Measurements from ENCODE around the gene KCNG2. TPM values are rescaled to one million over a fixed set of nuclear protein-coding genes. Genes with fewer than 3 reads are reported as not detected.

The KCNG2 gene
- total RNA-seq, 4 donors from 2014 or later = 2.3 to 3.8 (median 3.2) TPM; not detected in 1

GRCh38 chr18:79847606-79848293 lies 50.0 kb downstream of the KCNG2 start:
- Histone ChIP-seq H3K4me1 (no peaks in the 10 kb centered on the region), H3K36me3 (no peaks in the 10 kb centered on the region), H3K27ac (no peak overlapping the region), H3K27me3 (no peaks in the 10 kb centered on the region), H3K9me3 (peaks cover 0 to under 1% (median 0%) of the 10 kb centered on the region in 4 donors), H3K4me3 (no peak overlapping the region)
- DNase-seq = peak in 1 of 3 donors; percentile 1
- TF ChIP-seq, protein P1, sequence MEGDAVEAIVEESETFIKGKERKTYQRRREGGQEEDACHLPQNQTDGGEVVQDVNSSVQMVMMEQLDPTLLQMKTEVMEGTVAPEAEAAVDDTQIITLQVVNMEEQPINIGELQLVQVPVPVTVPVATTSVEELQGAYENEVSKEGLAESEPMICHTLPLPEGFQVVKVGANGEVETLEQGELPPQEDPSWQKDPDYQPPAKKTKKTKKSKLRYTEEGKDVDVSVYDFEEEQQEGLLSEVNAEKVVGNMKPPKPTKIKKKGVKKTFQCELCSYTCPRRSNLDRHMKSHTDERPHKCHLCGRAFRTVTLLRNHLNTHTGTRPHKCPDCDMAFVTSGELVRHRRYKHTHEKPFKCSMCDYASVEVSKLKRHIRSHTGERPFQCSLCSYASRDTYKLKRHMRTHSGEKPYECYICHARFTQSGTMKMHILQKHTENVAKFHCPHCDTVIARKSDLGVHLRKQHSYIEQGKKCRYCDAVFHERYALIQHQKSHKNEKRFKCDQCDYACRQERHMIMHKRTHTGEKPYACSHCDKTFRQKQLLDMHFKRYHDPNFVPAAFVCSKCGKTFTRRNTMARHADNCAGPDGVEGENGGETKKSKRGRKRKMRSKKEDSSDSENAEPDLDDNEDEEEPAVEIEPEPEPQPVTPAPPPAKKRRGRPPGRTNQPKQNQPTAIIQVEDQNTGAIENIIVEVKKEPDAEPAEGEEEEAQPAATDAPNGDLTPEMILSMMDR (IDR thresholded peaks at IDR 0.05) = no peak
- no peak for TF ChIP-seq POLR2A (IDR thresholded peaks at IDR 0.05)

- Histone ChIP-seq H3K27me3 (no peaks in the 10 kb centered on the region), H3K36me3 (no peaks in the 10 kb centered on the region), H3K27ac (no peak overlapping the region), H3K9me3 (no peaks in the 10 kb centered on the region), H3K4me3 (no peak overlapping the region), H3K4me1 (no peaks in the 10 kb centered on the region)
- TF ChIP-seq, protein P1 (IDR thresholded peaks at IDR 0.05) = no peak
- no peak for TF ChIP-seq POLR2A (IDR thresholded peaks at IDR 0.05)
- peak in 1 of 3 donors; percentile 13 for DNase-seq
These were observed 50.5 kb downstream of the KCNG2 start for GRCh38 chr18:79848294-79848578.

- DNase-seq = peak in 1 of 3 donors; percentile 0
- no peak for TF ChIP-seq POLR2A (IDR thresholded peaks at IDR 0.05)
- TF ChIP-seq, protein P1 (IDR thresholded peaks at IDR 0.05) = no peak
- Histone ChIP-seq H3K4me3 (no peak overlapping the region), H3K4me1 (no peaks in the 10 kb centered on the region), H3K9me3 (no peaks in the 10 kb centered on the region), H3K27me3 (no peaks in the 10 kb centered on the region), H3K27ac (no peak overlapping the region), H3K36me3 (no peaks in the 10 kb centered on the region)
These were observed 51.0 kb downstream of the KCNG2 start for GRCh38 chr18:79848579-79849327.

DNA sequence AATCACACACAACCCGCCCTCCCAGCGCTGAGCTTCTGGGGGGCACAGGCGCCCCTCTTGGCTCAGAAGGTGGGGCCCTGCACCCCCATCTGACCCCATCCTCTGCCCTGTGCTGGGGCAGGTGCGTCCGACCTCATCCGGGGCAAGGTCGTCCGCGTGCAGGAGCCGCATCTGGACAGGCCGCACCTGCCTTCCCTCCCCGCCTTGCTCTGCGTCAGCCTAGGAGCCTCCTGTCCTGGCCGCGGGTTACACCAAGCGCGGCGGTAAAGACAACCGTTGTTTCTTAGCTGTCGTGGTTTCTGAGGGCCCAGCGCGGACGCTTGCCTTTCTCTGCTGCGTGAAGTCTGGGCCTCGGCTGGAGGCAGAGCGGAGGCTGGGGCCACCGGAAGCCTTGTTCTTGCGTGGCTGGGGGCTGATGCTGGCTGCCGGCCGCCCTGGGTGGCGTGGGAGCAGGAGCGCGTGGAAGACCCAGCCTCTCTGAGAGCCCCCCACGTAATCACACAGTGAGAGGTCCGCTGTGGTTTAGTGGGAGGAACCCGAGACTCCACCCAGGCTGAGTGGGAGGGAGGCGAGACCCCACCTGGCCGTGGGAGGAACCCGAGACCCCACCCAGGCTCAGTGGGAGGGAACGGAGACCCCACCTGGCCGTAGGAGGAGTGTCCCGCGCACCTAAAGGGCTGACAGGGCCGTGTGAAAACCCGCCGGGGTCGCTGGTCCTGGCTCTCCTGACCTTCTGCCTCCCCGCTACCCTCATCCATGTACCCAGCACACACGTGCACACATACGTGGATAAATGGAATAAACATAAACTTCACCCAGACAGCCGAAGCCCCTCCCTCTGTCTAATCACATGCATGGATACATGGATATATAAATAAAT lies 51.8 kb downstream of the KCNG2 start:
- no peaks in the 10 kb centered on the region for H3K36me3 ChIP-seq
- no peaks in the 10 kb centered on the region for H3K9me3 ChIP-seq
- no peaks in the 10 kb centered on the region for H3K27me3 ChIP-seq
- peak in 1 of 3 donors; percentile 10 for DNase-seq
- H3K4me3 ChIP-seq = no peak overlapping the region
- TF ChIP-seq, protein P1 (IDR thresholded peaks at IDR 0.05) = no peak
- TF ChIP-seq POLR2A (IDR thresholded peaks at IDR 0.05) = no peak
- H3K27ac ChIP-seq = no peak overlapping the region
- no peaks in the 10 kb centered on the region for H3K4me1 ChIP-seq

DNA sequence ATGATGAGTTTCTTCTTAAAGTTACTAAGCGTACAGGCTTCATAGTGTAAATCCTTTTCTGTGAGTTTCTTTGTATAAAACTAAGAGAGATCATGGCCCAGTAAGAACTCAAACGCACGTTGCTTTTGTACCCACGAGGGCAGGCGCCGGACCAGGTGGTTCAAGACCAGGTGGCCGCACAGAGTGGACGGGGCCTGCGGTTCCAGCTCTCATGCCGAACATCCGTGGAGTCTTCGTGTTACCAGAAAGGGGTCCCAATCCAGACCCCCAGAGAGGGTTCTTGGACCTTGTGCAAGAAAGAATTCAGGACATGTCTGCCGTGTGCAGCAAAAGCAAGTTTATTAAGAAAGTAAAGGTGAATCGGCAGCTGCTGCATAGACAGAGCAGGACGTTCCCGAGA lies 53.0 kb downstream of the KCNG2 start:
- Histone ChIP-seq H3K27ac (no peak overlapping the region), H3K4me1 (peaks cover 0 to 7% (median 0%) of the 10 kb centered on the region in 4 donors), H3K9me3 (no peaks in the 10 kb centered on the region), H3K27me3 (no peaks in the 10 kb centered on the region), H3K36me3 (no peaks in the 10 kb centered on the region), H3K4me3 (no peak overlapping the region)
- DNase-seq = peak in 1 of 3 donors; percentile 14
- TF ChIP-seq, protein P1 (IDR thresholded peaks at IDR 0.05) = no peak
- TF ChIP-seq POLR2A (IDR thresholded peaks at IDR 0.05) = no peak
